SKM-1 (cell line): ENCODE data around the gene ESPN.
A peak's percentile ranks its signal among the peaks of the same experiment; 100 is the strongest.
"Not testable (repeated sequence)": the region's sequence is repeated elsewhere in the genome, so short reads cannot be mapped to it uniquely, and the experiment has no call there.

ENCODE experiments used
- DNase-seq: peaks from one replicate; lab custom pipeline; 2025; ENCODE audit not compliant: unreplicated experiment; lab: John Stamatoyannopoulos, UW

Gene ESPN, protein sequence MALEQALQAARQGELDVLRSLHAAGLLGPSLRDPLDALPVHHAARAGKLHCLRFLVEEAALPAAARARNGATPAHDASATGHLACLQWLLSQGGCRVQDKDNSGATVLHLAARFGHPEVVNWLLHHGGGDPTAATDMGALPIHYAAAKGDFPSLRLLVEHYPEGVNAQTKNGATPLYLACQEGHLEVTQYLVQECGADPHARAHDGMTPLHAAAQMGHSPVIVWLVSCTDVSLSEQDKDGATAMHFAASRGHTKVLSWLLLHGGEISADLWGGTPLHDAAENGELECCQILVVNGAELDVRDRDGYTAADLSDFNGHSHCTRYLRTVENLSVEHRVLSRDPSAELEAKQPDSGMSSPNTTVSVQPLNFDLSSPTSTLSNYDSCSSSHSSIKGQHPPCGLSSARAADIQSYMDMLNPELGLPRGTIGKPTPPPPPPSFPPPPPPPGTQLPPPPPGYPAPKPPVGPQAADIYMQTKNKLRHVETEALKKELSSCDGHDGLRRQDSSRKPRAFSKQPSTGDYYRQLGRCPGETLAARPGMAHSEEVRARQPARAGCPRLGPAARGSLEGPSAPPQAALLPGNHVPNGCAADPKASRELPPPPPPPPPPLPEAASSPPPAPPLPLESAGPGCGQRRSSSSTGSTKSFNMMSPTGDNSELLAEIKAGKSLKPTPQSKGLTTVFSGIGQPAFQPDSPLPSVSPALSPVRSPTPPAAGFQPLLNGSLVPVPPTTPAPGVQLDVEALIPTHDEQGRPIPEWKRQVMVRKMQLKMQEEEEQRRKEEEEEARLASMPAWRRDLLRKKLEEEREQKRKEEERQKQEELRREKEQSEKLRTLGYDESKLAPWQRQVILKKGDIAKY

DNA sequence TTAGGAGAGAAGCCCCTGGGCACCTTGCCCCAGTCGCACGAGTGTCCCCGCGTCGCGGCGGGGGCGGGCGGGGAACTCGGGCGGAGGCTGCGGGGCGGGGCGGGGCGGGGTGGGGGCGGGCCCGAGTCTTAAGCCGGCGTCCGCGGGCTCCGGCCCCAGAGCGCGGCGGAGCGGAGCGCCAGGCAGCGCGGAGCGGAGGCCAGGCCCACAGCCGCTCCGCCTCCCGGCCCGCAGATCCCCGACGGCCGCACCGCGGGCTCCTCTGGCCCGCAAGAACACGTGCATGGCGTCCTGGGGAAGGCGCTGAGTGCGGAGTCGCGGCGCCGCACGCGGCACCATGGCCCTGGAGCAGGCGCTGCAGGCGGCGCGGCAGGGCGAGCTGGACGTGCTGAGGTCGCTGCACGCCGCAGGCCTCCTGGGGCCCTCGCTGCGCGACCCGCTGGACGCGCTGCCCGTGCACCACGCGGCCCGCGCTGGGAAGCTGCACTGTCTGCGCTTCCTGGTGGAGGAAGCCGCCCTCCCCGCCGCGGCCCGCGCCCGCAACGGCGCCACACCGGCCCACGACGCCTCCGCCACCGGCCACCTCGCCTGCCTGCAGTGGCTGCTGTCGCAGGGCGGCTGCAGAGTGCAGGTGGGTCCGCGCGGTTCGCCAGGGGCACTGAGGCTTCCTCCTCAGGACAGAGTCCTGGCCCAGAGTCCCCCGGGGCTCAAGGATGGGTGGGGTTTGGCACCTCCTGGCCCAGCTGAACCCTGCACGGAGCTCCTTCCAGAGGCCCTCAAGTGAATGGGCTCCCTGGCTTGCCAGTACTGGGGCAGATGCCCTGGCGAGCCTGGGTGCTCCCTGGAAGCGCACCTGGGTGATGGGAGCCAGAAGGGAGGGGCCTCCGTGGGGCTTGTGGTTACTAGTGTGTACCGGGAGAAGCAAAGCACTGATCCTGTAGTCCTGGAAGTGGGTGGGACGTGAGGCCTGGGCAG lies at the start of gene ESPN:
Gene ESPN (plus strand): TSS at position 158 of the 975 bp plus-strand sequence. CDS start 180 bp downstream, at position 338.
- no peak for DNase-seq

DNA sequence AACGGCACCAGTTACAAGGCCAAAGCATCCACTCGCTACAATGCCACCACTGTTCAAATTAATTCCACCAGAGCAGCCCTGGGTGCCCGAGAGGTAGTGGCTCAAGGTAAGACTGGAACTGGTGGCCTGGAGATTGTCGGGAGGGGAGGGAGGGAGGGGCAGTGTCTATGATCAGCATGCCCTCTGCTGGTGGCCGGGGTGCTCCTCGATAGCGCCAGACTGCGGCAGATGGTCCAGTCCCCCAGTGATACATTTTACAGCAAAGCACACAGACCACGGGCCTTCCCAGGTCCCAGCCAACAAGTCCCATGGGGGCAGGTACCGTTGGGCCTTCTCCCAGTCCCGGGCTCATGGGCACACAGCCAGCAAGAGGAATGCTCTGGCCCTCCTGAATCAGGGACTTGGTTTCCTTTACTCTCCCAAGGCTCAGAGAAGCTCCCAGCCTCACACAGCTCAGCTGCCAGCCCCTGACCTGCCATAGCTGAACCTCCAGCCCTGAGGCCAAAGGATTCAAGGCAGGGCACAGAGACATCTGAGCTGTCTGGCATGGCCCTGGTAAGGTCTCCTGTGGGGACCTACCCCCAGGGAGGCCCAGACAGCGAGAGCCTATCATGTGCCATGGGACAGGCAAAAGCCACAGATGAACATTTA lies 46.4 kb upstream of the ESPN start:
- no peak for DNase-seq

DNA sequence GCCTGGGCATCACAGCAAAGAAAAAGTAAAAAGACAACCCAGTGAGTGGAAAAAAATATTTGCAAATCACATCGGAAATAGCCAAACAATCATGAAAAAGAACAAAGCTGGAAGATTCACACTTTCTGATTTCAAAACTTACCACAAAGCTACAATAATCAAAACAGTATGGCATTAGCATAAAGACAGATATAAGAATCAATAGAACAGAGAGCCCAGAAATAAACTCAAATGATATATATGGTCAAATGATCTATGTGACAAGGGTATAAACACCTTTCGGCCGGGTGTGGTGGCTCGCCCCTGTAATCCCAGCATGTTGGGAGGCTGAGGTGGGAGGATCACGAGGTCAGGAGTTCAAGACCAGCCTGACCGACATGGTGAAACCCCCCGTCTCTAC lies 44.5 kb upstream of the ESPN start:
- no peak for DNase-seq

DNA sequence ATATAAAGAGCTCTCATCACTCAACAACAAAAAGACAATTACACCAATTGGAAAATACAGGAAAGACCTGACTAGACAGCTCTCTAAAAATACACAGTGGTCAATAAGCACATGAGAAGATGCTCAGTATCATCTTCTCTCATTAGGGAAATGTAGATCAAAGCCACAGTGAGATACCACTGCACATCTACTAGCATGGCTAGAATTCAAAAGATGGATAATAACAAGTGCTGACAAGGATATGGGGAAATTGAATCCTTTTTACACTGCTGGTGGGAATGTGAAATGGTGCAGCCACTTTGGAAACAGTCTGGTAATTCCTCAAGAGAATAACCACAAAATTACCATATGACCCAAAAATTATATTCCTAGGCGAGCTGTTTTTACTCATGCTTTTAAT lies 40.4 kb upstream of the ESPN start:
- DNase-seq = no peak

DNA sequence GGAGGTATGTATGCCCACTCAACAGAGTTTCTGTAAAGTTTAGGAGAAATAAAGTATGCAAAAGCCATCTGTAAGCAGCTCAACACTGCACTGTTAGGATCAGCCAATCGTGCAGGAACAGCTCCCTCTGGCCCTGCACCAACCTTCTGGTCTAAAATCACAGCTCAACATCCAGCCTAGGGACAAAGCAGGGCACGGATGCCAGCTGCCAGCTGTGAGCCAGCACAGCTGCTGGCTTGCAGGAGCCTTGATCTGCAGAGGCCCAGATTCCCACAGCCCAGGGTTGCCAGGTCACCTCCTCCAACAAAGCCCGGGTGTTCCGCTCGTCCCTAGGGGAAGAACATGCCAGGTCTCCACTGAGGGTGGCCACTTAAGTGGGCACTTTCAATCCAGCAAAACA lies 39.6 kb upstream of the ESPN start:
- no peak for DNase-seq

DNA sequence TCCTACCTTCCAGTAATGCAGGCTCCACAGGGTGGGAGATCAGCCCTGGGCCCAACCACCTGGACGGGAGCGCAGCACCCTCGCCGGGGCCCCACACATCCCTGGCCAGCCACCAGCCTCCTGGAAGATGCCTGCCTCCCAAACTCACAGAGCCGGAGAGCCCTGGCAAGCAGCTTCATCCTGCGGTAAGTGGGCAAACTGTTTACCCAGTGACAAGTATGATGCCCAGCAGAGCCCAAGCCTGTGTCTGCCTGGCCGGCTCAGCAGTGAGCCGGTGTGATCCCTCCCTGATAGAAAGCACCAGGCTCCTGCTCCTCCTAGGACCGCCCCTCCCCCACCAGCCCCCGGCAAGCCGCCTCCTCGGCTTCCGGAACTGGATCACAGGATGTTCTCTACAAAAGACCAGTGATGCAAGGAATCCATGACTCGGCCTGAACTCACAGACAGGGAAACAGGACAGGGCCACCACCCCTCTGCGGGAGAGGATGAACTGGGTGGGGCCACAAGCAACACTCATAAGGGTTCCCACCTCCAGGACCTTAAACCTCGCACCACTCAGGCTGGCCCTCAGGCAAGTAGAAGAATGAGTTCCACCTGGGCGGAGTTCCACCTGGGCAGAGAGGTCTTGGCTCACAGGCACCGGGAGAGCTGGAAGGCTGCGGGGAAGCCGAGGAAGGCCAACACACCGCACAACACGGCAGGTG lies 38.9 kb upstream of the ESPN start:
- DNase-seq = no peak

DNA sequence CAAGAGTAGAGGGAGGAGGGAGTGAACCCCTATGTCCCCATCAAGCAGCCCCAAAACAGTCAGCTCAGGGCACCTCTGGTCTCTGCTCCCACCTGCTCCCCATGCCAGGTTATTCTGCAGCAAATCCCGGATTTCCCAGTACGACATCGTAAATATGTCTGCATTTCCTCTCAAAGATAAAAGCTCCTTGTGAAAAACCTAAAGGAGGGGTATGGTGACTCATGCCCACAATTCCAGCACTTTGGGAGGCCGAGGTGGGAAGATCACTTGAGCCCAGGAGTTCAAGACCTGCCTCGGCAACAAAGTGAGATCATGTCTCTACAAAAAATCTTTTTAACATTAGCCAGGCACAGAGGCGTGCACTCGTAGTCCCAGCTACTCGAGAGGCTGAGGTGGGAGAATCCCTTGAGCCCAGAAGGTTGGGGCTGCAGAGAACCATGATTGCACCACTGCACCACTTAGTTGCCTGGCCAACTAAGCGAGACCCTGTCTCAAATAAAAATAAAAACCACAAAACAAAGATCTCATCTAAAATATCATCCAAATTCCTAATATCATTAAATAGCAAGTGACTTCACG lies 38.1 kb upstream of the ESPN start:
- DNase-seq = no peak

DNA sequence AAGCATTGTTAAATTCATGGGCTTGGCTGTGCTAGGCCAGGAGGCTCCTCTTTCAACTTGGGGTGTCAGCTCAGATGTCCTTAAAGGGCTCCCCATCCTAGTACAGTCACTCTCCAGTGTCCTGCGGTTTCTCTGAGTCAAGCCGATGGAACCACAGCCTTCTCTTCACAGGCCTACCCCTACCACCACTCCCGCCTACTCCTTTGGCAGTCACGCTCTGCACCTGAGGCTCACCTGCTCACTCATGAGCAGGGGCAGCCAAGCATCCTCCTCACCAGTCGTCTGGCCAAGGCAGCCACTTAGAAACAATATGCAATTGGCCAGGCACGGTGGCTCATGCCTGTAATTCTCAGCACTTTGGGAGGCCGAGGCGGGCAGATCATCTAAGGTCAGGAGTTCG lies 34.6 kb upstream of the ESPN start:
- DNase-seq = no peak

DNA sequence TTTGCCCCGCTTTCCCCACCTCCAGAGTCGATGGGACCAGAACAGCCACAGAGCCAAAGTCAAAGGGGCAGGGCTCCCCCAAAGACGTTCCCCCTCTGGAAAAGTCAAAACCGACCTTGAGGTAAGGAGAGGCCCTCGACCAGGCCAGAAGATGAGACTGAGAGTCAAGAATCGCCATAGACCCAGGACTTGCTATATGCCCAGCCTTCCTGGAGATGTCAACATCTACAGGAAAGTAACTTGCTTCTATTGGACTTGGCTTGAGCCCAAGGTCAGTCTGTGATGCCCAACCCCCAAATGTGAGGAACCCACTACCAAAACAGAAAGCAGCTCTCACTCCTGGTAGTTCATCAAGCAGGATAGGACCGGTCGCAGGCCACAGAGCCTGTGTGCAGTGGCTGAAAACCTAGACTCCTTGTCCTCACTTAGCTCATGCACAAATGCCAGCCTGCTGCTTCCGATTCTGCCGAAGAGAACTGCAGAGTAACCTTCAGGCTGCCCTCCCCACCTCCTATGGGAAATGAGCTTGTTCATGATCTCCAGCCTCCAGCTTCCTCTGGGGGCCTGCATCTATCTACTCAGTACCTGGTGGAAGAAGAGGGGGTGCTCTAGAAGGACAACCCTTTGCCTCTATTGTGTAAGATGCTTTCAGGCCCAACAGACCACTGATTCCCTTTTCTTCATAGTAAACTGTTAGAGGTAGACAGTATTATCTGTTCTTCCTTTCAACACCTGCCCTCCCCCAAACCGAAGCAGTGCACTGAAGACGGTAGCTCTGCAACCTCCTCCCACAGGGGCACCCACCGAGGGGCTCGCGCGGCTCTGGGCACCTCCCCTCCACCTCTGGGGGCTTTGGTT lies 32.4 kb upstream of the ESPN start:
- no peak for DNase-seq

DNA sequence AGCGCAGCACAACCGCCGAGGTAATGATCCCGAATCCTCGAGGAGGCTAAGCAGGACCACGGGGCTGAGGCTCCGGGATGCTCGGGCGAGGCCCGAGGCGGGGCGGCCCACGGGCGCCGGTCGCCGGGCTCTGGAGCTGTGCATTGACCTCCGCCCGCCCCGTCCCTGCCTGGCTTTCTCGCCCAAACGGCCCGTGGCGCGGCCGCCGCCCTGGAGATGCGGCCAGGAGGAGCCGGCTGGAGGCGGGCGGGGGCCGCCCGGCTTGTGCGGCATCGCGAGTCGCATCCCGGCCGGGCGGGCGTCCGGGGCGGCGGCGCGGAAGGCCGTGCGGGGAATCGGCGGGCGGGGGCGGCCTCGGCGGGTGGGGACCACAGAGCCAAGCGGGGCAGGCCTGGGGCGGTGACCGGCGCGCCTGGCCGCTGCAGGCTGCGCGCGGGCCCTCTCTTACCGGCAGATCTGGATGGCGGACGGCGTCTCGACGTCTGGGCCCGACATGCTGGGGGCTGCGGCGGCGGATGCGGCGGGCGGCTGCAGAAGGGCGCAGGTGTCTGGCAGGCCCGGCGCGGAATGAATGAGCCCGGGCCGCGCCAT lies 31.7 kb upstream of the ESPN start:
- no peak for DNase-seq

DNA sequence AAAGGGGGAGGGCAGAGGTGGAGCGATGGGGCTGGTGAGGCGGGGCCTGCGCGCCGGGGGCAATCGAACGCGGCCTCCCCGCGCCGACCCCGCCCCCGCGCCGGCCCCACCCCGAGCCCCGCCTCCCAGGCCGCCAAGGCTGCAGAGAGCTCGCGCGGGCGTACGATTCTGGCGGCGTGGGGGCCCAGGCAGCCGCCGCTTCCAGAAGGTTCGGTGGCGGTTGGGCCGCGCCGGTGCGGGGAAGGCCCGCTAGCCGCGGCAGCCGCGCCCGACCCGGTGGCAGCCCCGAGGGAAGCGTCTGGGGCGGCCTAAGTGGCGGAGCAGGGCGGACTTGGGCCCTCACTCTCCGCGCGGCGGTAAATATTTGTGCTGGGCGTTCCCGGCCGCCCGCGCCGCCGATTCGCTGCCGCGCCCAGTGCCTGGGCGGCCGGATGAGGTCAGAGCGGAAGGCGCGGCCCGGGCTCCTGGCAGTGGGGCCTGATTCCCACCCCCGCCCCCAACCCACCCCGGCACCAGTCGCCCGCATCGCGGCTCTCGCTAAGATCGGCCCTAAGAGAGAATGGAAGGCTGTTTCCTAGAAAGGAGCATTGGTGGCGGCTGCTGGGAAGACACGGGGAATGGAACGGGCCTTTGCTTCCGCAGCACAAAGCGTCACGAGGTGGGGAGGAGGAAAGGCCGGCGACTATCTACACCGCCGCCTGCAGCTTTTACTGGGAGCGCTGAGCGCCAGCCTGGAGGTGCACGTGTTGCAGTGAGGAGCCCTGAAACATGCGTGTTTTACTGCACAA lies 31.0 kb upstream of the ESPN start, which contains the start of gene ACOT7:
Gene ACOT7 (minus strand): TSS at position 368 of the 788 bp plus-strand sequence. CDS start 368 bp downstream, outside the sequence.
- peak; percentile 90 for DNase-seq

DNA sequence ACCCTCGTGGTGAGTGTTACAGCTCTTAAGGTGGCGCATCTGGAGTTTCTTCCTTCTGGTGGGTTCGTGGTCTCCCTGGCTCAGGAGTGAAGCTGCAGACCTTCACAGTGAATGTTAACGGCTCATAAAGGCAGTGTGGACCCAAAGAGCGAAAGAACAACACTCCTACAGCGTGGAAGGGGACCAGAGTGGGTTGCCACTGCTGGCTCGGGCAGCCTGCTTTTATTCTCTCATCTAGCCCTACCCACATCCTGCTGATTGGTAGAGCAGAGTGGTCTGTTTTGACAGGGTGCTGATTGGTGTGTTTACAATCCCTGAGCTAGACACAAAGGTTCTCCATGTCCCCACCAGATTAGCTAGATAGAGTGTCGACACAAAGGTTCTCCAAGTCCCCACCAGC lies 29.4 kb upstream of the ESPN start:
- DNase-seq = not testable (repeated sequence)

DNA sequence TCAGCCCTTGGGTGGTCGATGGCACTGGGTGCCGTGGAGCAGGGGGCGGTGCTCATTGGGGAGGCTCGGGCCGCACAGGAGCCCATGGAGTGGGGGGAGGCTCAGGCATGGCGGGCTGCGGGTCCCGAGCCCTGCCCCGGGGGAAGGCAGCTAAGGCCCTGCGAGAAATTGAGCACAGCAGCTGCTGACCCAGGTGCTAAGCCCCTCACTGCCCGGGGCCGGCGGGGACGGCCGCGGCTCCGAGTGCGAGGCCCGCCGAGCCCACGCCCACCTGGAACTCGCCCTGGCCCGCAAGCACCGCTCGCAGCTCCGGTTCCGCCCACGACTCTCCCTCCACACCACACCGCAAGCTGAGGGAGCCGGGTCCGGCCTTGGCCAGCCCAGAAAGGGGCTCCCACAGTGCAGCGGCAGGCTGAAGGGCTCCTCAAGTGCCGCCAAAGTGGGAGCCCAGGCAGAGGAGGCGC lies 28.8 kb upstream of the ESPN start:
- DNase-seq = not testable (repeated sequence)

DNA sequence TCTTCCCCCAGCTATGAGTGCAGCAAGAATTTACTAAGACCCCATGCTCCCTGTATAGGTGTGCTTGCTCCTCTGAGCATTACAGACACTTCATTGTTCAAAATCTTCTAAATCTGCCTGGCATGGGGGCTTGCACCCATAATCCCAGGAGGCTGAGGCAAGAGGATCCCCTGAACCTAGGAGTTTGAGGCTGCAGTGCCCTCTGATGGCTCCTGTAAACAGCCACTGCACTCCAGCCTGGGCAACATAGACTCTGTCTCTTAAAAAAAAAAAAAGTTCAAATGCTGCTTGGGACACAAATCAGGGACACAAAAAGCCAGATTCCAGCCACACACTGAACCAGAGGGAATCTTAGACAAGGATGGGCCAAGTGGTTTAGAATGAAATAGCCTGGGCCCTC lies 27.6 kb upstream of the ESPN start:
- DNase-seq = no peak

DNA sequence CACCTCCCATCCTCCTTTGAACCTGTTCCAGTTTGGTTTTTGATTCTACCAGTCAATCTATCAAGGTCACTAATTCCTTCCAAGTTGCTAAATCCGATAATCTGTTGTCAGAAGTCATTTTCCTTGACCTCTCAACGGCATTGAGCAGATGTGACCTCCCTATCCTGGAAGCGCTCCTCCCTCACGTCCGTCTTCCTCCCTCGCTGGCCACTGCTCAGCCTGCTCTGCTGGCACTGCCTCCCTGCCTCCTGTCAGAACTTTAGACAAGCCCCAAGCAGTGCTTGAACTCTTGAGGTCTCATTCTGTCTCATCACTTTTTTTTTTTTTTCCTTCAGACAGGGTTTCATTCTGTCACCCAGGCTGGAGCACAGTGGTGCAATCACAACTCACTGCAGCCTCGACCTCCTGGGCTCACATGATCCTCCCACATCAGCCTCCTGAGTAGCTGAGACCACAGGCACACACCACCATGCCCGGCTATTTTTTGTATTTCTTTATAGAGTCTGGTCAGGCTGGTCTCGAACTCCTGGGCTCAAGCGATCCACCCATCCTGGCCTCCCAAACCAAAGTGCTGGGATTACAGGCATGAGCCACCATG lies 26.6 kb upstream of the ESPN start:
- DNase-seq = no peak

DNA sequence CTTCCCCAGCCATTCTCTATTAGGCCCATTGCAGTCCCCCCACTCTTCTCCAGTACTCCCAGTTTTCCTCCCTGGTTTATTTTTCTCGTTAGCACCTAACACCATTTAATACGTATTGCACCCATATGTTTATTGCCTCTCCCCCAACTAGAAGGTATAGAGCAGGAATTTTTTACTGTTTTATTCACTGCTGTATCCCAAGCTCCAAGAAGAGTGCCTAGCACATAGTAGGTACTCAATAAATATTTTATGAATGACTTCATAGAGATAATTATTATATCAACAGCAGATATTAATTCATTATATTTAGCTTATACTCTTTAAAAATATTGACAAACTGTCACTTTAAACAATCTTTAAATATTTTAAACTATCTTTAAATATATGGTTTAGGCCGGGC lies 25.3 kb upstream of the ESPN start:
- DNase-seq = no peak

DNA sequence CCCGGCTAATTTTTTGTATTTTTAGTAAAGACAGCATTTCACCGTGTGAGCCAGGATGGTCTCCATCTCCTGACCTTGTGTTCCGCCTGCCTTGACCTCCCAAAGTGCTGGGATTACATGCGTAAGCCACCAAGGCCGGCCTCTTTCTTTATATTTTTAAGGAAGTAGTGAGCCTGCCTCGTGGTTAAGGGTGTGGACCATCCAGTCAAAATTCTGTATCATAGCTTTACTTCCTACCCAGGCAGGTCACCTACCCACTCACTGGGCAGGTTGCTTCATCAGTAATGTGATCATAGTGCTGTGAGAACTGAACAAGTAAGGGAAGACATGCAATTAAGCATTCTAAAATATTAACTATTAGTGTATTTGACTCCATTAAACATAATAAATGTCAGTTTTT lies 22.9 kb upstream of the ESPN start:
- peak; percentile 79 for DNase-seq
